Measurements from ENCODE around the gene DES. TPM values are rescaled to one million over a fixed set of nuclear protein-coding genes. Genes with fewer than 3 reads are reported as not detected.

DES gene
- polyA plus RNA-seq, 3 donors: 5.5 to 8.2 (median 6.0) TPM

DNA sequence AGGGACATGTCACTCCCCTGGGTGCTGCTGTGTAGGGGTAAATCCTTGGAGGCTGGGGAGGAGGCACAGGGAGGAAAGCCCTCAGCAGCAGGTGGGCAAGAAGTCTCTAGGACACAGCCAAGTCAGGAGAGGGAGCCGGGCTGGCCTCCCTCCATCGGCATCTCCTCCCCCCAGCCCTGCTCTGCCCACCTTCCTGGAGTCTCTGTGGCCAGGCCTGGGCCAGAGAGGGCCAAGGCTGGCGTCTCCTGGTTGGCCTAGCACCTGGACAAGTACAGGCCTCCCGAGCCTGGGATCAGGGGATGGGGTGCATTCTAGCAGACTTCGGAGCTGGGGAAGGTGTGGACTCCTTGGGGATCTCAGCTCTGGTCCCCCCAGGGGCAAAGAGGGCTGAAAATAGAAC is 18.3 kb downstream of the DES start:
- DNase-seq: no peak

DNA sequence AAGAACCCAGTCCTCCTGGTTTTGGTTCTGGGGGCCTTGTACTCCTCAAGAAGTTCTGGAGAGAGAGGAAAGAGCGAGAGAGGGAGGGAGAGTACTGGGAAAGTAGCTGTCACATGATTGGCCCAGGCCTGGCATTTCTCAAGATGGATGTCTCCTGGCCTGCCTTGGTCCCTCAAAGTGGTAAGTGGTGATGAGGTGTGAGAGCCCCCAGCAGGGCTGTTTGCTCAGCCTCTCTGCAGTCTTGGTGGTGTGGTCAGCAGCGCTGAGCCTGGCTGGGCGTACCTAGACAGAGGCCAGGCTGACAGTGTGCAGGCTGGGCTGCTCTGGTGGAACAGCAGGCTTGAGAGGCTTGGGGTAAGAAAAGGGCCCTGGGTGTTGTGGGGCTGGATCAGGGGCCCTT is 19.0 kb downstream of the DES start:
- DNase-seq: no peak

- DNase-seq: no peak
These were observed 19.6 kb downstream of the DES start for GRCh38 chr2:219437690-219438206.

- DNase-seq: no peak
These were observed 20.3 kb downstream of the DES start for GRCh38 chr2:219438453-219438852.

GRCh38 chr2:219439506-219439905 is 21.3 kb downstream of the DES start:
- DNase-seq: no peak

GRCh38 chr2:219440388-219441256 is 22.4 kb downstream of the DES start:
- DNase-seq: no peak

- no peak for DNase-seq
These were observed 23.5 kb downstream of the DES start for GRCh38 chr2:219441451-219442255.

DNA sequence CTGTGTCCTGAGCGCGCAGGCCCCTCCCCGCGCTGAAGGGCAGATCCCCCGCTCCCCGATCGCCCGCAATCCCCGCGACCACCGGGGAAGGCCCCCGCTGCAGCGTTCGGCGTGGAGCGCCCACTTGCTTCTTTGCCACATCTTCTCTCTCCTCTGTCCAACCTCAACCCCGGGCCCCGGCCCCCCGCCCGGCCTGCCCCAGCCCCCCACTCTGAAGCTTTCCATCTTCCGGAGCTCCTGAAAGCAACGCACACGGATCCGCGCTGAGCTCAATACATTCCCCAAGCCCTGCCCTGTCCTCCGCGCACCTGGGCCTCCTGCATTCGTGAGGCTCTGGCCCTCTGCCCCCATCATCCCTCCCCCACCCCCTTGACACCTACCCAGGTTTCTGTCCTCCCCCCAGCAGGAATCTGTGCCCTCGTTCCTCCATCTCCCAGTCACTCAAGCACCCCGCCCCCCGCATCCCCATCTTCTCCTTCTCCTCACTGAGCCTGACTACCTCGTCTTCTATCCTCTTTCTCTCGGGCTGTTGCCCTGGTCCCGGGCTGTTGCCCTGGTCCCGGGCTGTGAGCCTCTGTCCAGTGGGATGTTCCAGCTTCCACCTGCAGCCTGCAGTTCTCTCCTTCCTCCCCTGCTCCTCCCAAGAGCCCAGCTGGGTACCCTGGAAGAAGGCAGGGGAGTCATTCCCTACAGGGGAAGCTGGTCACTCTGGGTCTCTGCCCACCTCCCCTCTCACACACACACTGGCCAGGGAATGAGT is 24.3 kb downstream of the DES start:
- DNase-seq: no peak

DNA sequence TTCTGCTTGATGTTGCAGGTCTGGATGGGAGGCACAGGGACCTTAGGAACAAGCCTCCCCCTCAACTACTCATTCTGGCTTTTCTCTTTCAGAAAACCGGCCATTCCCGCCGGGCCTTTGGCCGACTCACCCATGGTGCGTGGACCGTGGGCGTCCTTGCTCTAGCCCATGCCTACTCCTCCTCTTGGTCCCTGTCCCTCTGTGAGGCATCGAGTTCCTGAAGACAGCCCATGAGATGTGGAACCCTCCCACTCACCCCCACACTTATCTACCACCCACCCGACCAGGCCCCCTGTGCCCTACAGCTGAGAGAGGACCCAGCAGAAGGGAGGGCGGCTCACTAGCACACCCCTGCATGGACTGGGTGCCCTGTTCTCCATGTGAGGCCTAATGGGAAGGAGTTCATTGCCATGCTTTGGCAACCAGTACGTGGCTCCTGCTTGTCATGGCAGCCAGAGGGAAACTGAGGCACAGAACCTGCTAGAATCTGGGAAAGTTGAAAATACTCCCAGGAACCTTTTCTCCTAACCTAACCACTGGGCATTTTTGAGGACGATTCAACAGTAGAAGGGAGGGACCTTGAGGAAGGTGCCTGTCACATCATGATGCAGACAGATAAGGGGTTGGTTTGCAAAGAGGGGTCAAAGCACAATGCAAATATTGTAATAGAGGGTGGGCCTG is 25.0 kb downstream of the DES start:
- no peak for DNase-seq

DNA sequence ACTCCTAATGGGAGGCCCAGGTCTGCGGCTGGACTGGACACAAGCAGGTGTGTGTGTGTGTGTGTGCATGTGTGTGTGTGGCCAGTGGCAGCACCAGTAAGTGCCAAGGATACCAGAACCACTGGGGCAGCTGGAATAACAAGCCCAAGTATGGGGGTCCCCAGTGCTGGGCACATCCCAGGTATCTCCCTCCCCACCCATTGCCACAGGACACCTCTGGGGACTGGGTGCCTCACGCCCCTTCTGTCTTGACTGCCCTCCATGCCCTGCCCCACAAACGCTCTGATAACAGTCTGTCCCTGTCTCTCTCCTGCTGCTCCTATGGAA is 25.5 kb downstream of the DES start:
- DNase-seq: no peak

DNA sequence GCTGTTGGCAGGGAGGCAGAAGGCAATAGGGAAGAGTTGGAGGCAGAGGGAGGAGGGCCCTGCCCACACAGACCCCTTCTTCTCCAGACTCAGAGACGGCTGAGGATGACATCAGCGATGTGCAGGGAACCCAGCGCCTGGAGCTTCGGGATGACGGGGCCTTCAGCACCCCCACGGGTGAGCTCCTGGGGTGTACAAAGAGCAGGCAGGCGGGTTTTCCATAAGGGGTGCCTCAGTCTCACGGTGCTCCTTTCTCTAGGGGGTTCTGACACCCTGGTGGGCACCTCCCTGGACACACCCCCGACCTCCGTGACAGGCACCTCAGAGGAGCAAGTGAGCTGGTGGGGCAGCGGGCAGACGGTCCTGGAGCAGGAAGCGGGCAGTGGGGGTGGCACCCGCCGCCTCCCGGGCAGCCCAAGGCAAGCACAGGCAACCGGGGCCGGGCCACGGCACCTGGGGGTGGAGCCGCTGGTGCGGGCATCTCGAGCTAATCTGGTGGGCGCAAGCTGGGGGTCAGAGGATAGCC is 26.5 kb downstream of the DES start:
- DNase-seq: no peak

DNA sequence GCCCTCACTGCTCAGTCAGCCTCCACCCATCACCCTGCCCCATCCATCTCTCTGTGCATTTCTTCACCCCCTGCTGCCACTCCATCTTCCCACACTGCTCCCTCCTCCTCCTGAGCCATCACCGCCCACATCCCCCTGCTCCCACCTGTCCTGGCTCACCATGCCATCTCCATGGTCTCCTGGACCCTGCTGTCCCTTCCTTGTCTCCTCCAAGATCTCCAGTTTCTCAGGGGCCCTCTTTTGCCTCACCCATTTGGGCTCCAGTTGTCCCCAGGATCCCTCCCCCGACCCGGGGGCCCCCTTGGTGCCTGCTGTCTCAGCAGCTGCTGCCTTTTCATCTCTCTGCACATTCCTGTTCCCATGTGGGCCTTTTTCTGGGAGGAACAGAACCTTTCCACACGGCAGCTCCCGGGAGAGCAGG is 27.1 kb downstream of the DES start:
- no peak for DNase-seq

DNA sequence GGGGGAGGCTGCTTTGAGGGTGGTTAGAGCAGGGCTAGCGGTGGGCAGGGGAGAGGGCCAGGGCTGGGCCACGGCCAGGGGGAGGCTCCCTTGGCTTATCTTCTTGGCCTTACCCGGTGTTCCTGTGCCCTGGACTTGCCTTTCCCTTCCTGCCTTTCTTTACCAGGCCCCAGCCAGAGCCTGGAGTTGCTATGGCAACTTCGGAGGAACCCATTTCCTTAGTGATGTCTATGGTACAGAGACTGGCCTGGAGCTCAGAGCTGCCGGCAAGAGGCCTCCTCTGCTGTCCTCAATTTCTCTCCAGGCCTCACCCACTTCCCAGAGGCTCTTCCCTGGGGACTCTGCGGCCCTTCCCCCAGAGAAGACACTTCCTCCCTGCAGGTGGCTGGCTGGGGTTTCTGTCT is 27.9 kb downstream of the DES start:
- no peak for DNase-seq

DNA sequence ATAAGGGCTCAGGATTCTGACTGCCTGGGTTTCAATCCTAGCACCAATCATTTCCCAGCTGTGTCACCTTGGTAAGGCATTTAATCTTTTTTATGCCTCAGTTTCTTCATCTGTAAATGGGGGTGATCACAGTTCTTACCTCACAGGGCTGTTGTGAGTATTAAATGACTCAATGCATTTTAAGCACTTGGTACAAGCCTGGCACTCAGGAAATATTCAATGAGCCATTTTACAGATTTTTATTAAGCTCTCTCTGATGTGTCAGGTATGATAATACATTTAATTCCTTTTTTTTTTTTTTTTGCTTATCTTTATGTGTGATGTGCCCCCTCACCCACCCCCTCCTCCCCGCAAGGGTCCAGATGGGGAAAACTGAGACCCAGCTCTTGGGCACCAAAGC is 28.5 kb downstream of the DES start:
- no peak for DNase-seq

DNA sequence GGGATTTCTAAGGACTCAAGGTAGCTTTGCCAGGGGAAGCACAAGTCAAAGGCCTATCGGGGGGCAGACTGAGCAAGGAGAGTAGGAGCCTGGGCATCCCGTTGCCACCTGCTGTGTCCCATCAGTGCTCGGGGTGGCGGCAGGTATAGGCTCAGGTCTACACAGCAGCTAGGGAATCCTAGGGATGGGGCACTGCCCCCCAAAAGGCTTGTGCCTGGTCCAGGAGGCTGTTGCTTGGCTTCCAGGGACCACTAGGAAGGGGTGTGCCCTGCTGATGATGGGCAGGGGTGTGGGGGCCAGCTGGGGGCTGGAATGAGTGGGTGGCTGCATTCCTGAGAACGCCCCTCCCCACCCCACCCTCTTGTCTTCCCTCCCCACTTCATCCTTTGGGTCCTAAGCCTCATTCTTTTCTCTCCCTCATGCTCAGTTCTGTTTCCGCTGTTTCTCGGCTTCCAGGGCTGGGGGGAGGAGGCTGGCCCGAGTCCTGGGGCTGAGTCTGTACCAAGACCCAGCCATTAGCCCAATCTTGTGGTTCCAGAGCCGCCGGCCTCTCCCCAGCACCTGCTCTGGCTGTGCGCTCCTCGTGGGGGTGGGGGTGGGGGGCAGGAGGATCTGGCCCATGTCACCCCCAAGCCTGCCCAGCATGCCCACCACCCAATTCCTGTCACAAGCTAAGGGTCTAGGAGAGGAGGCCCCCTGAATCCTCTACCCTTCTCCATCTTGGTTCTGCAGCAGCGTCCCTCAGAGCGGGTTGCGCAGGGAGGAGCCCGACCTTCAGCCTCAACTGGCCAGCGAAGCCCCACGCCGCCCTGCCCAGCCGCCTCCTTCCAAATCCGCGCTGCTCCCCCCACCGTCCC is 29.3 kb downstream of the DES start:
- no peak for DNase-seq

GRCh38 chr2:219448099-219448775 is 30.1 kb downstream of the DES start:
- no peak for DNase-seq

- DNase-seq: no peak
These were observed 30.7 kb downstream of the DES start for GRCh38 chr2:219448776-219449341.

- no peak for DNase-seq
These were observed 31.4 kb downstream of the DES start for GRCh38 chr2:219449609-219450008.

DNA sequence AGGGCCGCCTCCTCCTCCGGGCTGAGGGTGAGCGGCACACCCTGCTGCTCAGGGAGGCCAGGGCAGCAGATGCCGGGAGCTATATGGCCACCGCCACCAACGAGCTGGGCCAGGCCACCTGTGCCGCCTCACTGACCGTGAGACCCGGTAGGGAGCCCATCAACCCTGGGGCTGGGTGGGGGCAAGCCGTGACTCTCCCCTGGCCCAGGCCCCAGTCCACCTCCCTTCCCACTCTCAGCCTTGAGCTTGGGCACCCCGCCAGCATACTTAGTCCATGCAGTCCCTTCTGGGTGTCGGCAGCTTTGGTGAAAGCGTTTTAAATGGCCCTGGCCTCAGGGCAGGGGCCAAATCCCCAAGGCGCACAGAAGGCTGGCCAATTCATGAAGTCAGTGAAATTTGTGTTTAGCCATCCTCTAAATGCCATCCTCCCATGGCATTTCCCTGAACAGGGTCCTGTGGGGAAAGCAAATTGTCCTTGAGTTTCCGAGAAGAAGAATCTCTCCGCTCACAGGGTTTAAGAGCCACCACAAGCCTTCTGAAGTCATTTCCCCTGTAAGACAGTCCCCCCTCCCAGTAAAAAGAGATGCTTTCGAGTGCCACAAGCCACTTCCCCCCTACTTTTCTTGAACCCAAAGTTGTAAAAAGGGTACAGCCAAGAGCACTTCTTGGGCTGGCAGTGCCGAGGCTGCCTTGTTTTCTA is 33.6 kb downstream of the DES start:
- no peak for DNase-seq
